GM21423 (cell line): ENCODE results near the gene DDX11.
"Not testable (repeated sequence)": the region's sequence is repeated elsewhere in the genome, so short reads cannot be mapped to it uniquely, and the experiment has no call there.

Source experiments
- ATAC-seq: cut with Tn5 transposase; IDR thresholded peaks from one replicate; pipeline ENCODE4 v1.9.1; 2021; ENCODE audit warnings: mild to moderate bottlenecking, moderate library complexity; ENCODE audit not compliant: unreplicated experiment

Gene DDX11

DNA sequence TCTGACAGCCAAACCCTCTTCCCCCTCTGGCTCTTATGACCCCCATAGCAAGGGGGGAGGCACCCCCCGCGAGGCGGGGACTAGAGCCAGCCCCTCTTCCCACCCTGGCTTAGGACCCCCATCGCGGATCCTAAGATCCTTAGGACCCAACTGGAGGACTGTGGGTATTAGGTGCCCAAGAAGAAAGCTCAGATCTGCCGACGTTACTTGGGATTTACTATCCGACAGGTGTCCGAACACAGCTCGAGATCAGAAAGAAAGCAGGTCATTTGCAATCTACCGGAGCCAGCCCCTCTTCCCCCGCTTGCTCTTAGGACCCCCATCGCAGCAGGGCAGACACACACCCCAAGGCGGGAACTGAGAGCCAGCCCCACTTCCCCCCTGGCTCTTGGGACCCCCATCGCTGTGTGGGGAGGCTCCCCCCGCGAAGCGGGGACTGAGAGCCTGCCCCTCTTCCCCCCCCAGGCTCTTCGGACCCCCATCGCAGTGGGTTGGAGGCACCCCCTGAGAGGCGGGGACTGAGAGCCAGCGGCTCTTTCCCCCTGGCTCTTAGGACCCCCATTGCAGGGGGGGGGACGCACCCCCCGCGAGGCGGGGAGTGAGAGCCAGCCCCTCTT is 46.8 kb downstream of the DDX11 start:
- ATAC-seq: no peak

DNA sequence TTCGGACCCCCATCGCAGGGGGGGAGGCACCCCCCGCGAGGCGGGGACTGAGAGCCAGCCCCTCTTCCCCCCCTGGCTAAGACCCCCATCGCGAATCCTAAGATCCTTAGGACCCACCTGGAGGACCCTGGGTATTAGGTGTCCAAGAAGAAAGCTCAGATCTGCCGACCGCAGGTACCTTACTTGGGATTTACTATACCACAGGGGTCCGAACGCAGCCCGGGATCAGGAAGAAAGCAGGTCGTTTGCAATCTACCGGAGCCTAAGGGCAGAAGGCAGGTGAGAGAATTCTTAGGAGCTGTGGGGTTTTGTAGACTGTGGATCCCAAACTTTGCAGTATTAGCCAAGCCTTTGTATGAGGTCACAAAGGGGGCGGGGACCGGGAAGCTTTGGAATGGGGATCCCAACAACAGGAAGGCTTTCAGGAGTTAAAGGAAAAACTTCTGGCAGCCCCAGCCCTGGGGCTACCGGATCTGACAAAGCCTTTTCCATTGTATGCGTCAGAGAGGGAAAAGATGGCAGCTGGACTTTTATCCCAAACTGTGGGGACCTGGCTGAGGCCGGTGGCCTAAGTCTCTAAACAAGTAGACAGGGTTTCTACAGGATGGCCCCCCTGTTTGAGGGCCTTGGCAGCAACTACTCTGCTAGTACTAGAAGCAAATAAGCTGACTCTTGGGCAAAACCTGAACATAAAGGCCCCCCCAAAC is 47.5 kb downstream of the DDX11 start:
- not testable (repeated sequence) for ATAC-seq

DNA sequence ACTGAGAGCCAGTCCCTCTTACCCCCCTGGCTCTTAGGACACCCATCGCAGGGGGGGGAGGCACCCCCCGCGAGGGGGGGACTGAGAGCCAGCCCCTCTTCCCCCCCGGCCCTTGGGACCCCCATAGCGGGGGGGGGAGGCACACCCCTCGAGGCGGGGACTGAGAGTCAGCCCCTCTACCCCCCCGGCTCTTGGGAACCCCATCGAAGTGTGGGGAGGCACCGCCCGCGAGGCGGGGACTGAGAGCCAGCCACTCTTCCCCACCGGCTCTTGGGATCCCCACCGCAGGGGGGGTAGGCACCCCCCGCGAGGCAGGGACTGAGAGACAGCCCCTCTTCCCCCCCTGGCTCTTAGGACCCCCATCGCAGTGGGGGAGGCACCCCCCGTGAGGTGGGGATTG is 48.8 kb downstream of the DDX11 start:
- no peak for ATAC-seq

DNA sequence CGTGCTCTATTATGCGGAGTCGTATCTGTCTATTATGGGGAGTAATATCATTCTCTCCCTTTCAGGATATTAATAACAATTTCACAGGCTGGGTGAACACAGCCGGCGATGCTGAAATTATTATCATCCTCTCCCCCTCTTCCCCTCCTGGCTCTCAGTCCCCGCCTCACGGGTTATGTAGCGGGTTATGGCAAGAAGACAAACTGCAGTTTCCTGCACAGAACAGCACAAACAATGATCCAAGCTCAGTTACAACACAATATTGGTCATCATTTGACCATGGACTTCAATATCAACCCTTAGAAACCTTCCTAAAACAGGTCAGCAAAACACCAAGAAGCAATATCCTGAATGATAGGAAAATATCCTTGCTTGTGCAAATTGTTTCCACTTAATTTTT is 50.5 kb downstream of the DDX11 start:
- not testable (repeated sequence) for ATAC-seq

DNA sequence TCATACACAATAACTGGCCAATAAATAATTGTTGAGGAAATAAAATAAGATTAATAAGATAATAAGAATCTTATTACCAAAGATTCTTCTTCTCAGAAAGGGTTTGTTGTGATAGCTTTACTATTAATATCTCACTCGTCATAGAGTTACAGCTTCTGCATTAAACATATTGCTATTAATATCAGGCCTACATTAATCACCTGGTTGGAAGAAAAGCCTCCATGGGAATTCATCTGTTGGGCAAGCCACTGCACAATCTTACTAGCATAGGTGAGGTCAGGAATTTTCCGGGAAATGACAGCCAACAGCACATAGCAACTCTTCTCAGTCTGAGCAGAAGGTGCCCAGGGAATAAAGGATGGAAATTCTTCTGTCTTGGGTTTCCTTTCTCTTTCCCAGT is 51.5 kb downstream of the DDX11 start:
- not testable (repeated sequence) for ATAC-seq

DNA sequence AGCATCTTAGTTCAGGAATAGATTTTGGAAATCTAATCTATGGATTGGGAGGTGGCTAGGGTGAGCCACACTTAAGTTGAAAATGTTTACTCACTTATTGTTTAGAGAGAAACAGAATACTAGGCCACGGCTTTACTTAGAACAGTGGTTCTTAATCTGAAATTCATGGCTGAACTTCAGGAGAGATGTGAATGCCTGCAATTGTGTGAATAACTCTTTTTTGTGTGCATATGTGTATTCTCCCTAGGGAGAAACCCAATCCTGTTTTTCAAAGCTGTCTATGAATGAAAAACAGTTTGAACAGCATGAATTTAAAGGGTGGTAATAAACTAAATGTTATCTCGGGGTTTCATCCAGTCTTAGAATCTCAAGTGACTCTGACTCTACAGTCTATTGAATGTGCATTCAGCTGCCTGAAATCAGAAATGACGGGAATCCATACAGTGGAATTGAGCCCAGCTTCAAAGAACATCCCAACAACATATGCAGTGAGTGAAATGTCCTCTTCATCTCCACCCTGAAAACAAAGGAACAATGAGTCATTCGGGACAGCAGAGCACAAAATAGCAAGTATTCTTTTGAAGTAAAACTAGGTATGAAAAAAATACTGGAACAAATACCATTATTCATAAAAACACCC is 53.7 kb downstream of the DDX11 start:
- not testable (repeated sequence) for ATAC-seq

DNA sequence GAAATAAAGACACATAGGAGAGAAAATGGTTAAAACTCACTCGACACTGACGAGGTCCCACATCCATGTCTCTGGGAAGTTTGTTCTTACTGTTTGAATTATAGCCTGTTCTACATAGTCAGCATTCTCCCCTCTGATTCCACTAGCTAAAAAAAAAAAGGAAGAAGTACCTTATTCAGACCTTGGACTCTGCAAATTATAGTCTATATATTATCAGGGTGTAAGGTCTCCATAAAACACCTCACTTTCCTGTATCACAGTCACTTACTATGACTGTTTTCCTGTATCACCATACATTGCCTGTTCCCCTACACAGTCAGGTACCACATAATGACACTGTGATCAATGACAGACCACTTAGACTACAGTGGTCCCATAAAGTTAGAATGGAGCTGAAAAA is 62.9 kb downstream of the DDX11 start:
- ATAC-seq: not testable (repeated sequence)

DNA sequence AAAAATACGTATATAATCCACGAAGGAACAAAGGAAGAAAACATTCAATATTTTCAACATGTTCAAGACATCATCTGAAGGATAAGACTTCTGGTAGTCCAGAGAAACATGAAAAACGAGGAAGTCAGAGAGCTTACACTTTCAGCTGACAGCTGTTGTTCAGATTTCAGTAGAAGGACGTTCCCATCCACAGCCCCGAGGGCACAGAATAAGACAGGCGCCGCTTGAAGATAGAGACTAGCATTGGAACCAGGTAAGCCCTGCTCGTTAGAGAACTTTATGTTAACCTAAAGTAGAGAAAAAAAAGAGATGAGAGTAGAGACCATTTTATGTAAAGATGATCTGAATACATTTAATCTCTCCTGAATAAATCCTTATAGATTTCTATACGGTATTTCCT is 71.1 kb downstream of the DDX11 start:
- not testable (repeated sequence) for ATAC-seq

DNA sequence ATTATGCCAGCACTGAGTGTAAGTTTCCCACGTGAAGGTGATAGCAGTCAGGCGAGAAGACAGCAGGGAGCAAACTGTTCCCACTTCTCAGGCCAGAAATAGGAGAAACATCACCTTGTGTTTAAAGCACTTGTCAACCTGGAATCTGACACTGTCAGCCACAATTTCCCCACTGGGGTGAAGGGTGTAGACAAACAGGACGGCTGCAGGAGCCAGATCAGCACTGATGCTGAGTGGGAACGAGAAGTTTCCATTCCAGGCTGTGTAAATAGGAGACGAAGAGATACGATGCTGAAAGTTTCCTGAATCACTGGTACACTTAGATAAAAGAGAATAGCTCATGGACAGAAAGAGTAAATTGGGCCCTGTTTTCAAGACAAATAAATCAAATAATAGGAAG is 71.6 kb downstream of the DDX11 start:
- not testable (repeated sequence) for ATAC-seq

DNA sequence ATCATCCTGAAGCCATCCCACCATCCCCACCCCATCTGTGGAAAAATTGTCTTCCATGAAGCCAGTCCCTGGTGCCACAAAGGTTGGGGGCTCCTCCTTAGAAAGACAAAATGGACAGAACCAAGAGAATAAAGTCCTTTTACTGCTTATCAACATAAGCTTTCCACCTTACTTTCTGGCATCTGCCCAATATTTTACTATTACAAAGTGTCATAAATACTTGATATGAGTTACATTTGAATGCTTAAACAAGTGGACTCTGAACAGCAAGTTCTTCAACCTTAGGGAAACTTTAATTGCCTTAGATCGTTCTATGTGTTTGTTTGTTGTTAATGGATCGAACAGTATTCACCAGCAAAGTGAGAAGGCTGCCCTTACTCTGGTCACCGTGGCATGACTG is 73.8 kb downstream of the DDX11 start:
- not testable (repeated sequence) for ATAC-seq

DNA sequence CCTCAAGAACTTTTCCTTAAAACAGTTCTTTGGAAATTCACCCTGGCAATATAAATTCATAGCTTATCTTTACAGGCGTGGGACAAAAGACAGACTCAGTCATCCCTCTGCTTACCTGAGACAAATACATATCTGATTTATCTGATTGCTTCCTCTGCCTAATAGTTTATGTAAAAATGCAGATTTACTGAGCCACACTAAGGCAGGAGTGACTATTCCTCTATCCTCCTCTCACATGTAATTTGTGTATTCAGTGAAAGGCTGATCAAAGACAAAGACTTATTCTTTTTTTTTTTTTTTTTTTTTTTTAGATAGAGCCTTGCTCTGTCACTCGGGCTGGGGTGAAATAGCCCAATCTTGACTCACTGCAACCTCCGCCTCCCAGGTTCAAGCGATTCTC is 77.1 kb downstream of the DDX11 start:
- not testable (repeated sequence) for ATAC-seq
